HG03196 (cell line): Measurements from ENCODE around the gene PAQR9.

Experiments
- ATAC-seq: cut with Tn5 transposase; IDR thresholded peaks from one replicate; pipeline ENCODE4 v1.9.1; 2021; ENCODE audit not compliant: unreplicated experiment

The PAQR9 gene

GRCh38 chr3:142982038-142982773, 18.7 kb upstream of the PAQR9 start:
- no peak for ATAC-seq

GRCh38 chr3:142981108-142981507, 17.6 kb upstream of the PAQR9 start:
- no peak for ATAC-seq

GRCh38 chr3:142977399-142977728, 13.9 kb upstream of the PAQR9 start:
- no peak for ATAC-seq

- ATAC-seq: no peak
Observed at GRCh38 chr3:142976621-142977398, 13.3 kb upstream of the PAQR9 start.

GRCh38 chr3:142975316-142975995, 12.0 kb upstream of the PAQR9 start:
- ATAC-seq: no peak

- no peak for ATAC-seq
Observed at GRCh38 chr3:142973217-142974009, 9.9 kb upstream of the PAQR9 start.

GRCh38 chr3:142972092-142972753, 8.7 kb upstream of the PAQR9 start:
- ATAC-seq: no peak

- no peak for ATAC-seq
Observed at GRCh38 chr3:142971431-142971830, 8.0 kb upstream of the PAQR9 start.

- no peak for ATAC-seq
Observed at GRCh38 chr3:142968319-142969025, 5.0 kb upstream of the PAQR9 start.

GRCh38 chr3:142966808-142967207, 3.3 kb upstream of the PAQR9 start:
- ATAC-seq: no peak

GRCh38 chr3:142965581-142965980, 2.1 kb upstream of the PAQR9 start:
- no peak for ATAC-seq

GRCh38 chr3:142963234-142963515, 299 bp downstream of the PAQR9 start:
- no peak for ATAC-seq

GRCh38 chr3:142962520-142963233, 797 bp downstream of the PAQR9 start:
- ATAC-seq: no peak

GRCh38 chr3:142962175-142962519, 1.3 kb downstream of the PAQR9 start:
- ATAC-seq: no peak

- no peak for ATAC-seq
Observed at GRCh38 chr3:142961539-142961938, 1.9 kb downstream of the PAQR9 start.

GRCh38 chr3:142960322-142960850, 3.1 kb downstream of the PAQR9 start:
- no peak for ATAC-seq

- ATAC-seq: no peak
Observed at GRCh38 chr3:142958707-142959106, 4.8 kb downstream of the PAQR9 start.

GRCh38 chr3:142953443-142953842, 10.0 kb downstream of the PAQR9 start:
- no peak for ATAC-seq
